Measurements from ENCODE around the gene RHOB. TPM values are rescaled to one million over a fixed set of nuclear protein-coding genes. Genes with fewer than 3 reads are reported as not detected.

The RHOB gene
- polyA plus RNA-seq, 1 of the 3 experiments (the other 2 are of a cell fraction) = 50.3 TPM

DNA sequence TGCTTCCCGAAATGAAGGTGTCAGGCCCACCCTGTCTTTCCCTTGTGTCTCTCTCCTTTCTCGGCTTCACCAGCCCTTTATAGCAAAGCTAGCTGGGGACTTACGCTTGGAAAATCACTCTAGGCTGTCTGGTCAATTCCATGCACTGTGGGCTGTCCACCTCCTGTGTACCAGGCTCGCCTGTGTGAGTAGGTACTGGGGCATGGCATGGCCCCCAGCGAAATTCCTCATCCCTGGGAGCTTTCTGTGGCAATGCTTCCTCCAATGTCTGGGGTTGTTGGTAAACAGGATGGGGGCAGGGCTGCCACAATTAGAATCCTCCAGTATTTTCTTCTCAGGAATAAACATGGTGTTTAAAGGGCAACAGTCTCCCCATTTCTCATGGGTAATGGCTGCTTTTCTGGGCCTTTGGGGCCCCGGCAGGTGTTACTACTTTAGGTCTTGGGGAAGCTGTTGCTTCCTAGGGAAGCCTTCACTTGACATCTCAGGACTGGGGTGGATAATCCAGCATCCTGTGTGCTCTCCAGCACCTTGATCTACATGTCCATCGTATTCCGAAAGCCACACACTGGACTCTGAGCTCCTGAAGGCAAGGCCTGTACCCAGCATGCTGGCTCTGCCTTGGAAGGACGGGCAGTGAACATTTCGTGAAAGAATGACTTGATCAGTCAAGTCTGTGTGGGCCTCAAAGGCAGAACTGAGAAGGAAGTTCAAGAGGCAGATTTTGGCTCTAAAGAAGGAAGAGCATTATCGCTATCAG, 21.1 kb downstream of the RHOB start:
- Histone ChIP-seq H3K36me3 (replicated peaks in 1 of 2; ENCODE audit: control insufficient read depth in 1 of 2, insufficient read depth in 2 of 2, low read length in 1 of 2) (no peaks in the 10 kb centered on the region), H3K9ac (no peak overlapping the region), H3K27me3 (ENCODE audit: insufficient read depth) (no peaks in the 10 kb centered on the region), H3K9me3 (no peaks in the 10 kb centered on the region), H3K9me2 (no peaks in the 10 kb centered on the region), H3K4me1 (ENCODE audit: control insufficient read depth in 1 of 2, insufficient read depth in 2 of 2, low read depth in 1 of 2, low read length in 1 of 2) (peaks cover 0 to 33% of the 10 kb centered on the region in 2 experiments; a peak in 2 of 4 replicates), H3K27ac (ENCODE audit: low read depth in 2 of 2, low read length in 1 of 2) (no peak overlapping the region), H4K20me1 (ENCODE audit: insufficient read depth) (no peaks in the 10 kb centered on the region), H3K79me2 (ENCODE audit: insufficient read depth) (no peaks in the 10 kb centered on the region), H2AFZ (ENCODE audit: low read depth) (no peak overlapping the region), H3K4me2 (no peak overlapping the region), H3F3A (replicated peaks; ENCODE audit: insufficient read depth) (no peaks in the 10 kb centered on the region), H3K4me3 (ENCODE audit: low read depth in 2 of 2, low read length in 1 of 2) (no peak overlapping the region)
- DNase-seq = no peak
- ChIA-PET CTCF (interaction anchor here (0.9 to 2.0 kb wide), 12 partner anchors 10 to 174 kb away, joined by 3 to 8 read pairs (median 4); partner anchors contain the start of gene RHOB), POLR2A (interaction anchor here (4.8 kb wide), 1 partner anchor 21 kb away, joined by 33 read pairs; the partner anchor contains the start of gene RHOB)
- no peak for TF ChIP-seq TAF1 (IDR thresholded peaks at IDR 0.05; ENCODE audit: borderline replicate concordance, low read depth, low read length)
- no peak for TF ChIP-seq REST (IDR thresholded peaks at IDR 0.05; ENCODE audit: low read depth, low read length)
- TF ChIP-seq EP300 (IDR thresholded peaks at IDR 0.05; ENCODE audit: borderline replicate concordance in 1 of 2, low read depth in 1 of 2, low read length in 1 of 2) = no peak
- TF ChIP-seq FOXJ3 (CRISPR knock-in tag; IDR thresholded peaks at IDR 0.05) = no peak
- no peak for TF ChIP-seq JUND (IDR thresholded peaks at IDR 0.05)
- TF ChIP-seq POLR2AphosphoS5 (IDR thresholded peaks at IDR 0.05; ENCODE audit: low read depth, low read length) = no peak
- no peak for TF ChIP-seq FOXM1 (IDR thresholded peaks at IDR 0.05; ENCODE audit: low read depth)
- TF ChIP-seq, protein P1, sequence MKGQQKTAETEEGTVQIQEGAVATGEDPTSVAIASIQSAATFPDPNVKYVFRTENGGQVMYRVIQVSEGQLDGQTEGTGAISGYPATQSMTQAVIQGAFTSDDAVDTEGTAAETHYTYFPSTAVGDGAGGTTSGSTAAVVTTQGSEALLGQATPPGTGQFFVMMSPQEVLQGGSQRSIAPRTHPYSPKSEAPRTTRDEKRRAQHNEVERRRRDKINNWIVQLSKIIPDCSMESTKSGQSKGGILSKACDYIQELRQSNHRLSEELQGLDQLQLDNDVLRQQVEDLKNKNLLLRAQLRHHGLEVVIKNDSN (IDR thresholded peaks at IDR 0.05; ENCODE audit: borderline replicate concordance, low read depth) = no peak
- TF ChIP-seq, protein P2, sequence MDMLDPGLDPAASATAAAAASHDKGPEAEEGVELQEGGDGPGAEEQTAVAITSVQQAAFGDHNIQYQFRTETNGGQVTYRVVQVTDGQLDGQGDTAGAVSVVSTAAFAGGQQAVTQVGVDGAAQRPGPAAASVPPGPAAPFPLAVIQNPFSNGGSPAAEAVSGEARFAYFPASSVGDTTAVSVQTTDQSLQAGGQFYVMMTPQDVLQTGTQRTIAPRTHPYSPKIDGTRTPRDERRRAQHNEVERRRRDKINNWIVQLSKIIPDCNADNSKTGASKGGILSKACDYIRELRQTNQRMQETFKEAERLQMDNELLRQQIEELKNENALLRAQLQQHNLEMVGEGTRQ (IDR thresholded peaks at IDR 0.05; ENCODE audit: borderline replicate concordance, low read depth, low read length) = no peak
- TF ChIP-seq RFX5 (IDR thresholded peaks at IDR 0.05; ENCODE audit: low read length) = no peak
- TF ChIP-seq RXRA (IDR thresholded peaks at IDR 0.05; ENCODE audit: borderline replicate concordance, low read depth) = no peak
- TF ChIP-seq RCOR1 (IDR thresholded peaks at IDR 0.05; ENCODE audit: low read length) = no peak
- no peak for TF ChIP-seq MEF2A (IDR thresholded peaks at IDR 0.05; ENCODE audit: borderline replicate concordance, low read depth)
- no peak for TF ChIP-seq GABPA (IDR thresholded peaks at IDR 0.05; ENCODE audit: low read depth)
- WGBS (ENCODE audit: low lambda C conversion rate) = 91% methylated on average over 11 of the region's 11 CpGs

Data from SK-N-SH (cell line).